Measurements from ENCODE around the gene CRY1. TPM values are rescaled to one million over a fixed set of nuclear protein-coding genes. Genes with fewer than 3 reads are reported as not detected.
A peak's percentile ranks its signal among the peaks of the same experiment; 100 is the strongest.

The CRY1 gene
- total RNA-seq, 8 experiments from 2014 or later: 7.7 to 30.7 (median 15.6) TPM

DNA sequence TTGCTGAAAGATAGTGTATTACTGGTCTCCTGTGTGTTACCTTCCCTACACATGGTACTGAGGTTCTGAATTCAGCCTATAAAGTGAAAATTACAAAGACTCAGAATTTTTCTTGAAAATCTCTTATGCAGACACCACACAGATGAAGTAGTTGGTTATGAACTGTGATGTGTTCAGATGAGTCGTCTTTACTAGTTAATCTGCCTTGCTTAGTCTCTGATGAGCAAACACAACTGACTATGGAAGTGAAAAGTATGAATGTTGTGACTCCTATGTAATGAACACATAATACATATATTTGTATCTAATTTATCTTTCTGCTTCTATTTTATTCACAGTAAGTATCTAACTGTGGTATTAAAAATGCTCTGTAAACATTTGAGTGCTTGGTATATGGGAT is 111.1 kb downstream of the CRY1 start:
- 38 to 100% (median 71%) methylated on average over 1 of the region's 1 CpG; no CpG with 5 or more reads in 5 of the 10 experiments for WGBS, 10 experiments
- in situ Hi-C loops (cut with MboI; ENCODE audit: low pct_unique_long_range_greater_than_20kb in 2 of 9, low sequenced_read_pairs in 9 of 9, unreplicated experiment in 9 of 9): no loop called here
- Histone ChIP-seq H3K4me3 (no peak overlapping the region), H3K27ac (no peak overlapping the region), H3K4me1 (replicated peaks in 1 of 2) (peaks cover 0 to 5% of the 10 kb centered on the region in 2 donors)
- ATAC-seq (replicated peaks in 6 of 8): no peak

- Histone ChIP-seq H3K4me3 (no peak overlapping the region), H3K27ac (no peak overlapping the region), H3K4me1 (replicated peaks in 1 of 2) (peaks cover 0 to 5% of the 10 kb centered on the region in 2 donors)
- no peak for ATAC-seq (replicated peaks in 6 of 8)
- WGBS, 10 experiments: 67 to 100% (median 94%) methylated on average over 1 to 3 of the region's 3 CpGs; no CpG with 5 or more reads in 5 of the 10 experiments
- in situ Hi-C loops (cut with MboI; ENCODE audit: low pct_unique_long_range_greater_than_20kb in 2 of 9, low sequenced_read_pairs in 9 of 9, unreplicated experiment in 9 of 9): no loop called here
Observed at GRCh38 chr12:106981788-106982187, 111.6 kb downstream of the CRY1 start.

DNA sequence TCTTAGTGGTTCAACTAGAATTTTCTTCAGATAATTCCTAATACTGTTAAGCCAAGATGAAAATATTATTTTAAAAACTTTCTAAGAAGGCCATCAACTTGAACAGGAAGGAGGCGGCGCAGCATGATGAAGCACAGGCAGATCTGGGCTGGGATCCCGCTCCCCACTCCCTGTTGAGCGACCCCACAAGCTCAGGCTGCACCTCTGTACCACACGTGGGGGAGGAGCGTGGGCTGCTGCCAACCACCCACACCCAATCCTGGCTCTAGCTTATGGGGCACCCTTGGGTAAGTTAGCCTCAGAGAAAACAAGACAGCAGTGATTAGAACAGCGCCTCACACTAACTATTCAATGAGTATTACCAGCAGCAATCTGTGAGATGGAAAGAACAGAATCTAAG is 112.4 kb downstream of the CRY1 start:
- H3K4me3 ChIP-seq: no peak overlapping the region
- peaks cover 0 to 3% of the 10 kb centered on the region in 2 donors for H3K4me1 ChIP-seq (replicated peaks in 1 of 2)
- in situ Hi-C loops (cut with MboI; ENCODE audit: low pct_unique_long_range_greater_than_20kb in 2 of 9, low sequenced_read_pairs in 9 of 9, unreplicated experiment in 9 of 9): no loop called here
- no peak overlapping the region for H3K27ac ChIP-seq
- ATAC-seq (replicated peaks in 6 of 8): peak in 1 of 8 experiments; percentile 20
- 86 to 100% (median 93%) methylated on average over 1 to 4 of the region's 7 CpGs; no CpG with 5 or more reads in 3 of the 10 experiments for WGBS, 10 experiments

DNA sequence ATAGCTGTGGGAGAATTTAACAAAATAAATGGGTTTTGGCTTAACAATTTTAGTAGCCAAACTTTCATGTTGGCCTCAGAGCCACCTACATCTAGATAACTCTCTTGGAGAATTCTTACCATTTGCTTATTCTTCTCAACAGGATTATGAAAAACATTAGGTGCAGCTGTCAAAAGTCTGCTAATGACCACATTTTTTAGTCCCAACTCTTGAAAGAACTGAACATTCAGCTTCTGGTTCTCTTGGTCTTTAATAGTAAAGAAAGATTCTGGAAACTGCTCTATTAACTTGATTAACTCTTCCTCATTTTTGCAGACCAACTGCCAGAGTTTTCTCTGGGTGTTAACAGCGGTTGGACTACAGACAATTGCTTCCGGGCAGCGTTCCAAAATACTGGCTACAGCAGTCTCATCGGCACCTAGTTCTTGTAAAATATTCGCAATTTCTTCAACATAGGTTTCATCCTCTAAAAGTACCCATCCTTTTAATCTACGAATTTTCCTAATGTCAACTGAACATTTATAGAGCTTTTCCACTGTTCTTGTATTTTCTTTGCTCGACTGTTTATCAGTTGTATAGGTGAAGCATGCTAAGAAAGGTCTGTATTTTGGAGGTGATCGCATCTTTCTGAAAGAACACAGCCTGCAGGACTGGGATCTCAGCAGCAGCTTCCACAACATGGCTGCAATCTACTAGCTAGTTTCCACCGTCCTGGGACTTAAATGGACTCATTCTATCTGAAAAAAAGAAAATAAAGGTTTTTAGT is 115.1 kb downstream of the CRY1 start:
- peak in 2 of 8 experiments; percentile 7 to 16 for ATAC-seq (replicated peaks in 6 of 8)
- in situ Hi-C loops (cut with MboI; ENCODE audit: low pct_unique_long_range_greater_than_20kb in 2 of 9, low sequenced_read_pairs in 9 of 9, unreplicated experiment in 9 of 9): no loop called here

DNA sequence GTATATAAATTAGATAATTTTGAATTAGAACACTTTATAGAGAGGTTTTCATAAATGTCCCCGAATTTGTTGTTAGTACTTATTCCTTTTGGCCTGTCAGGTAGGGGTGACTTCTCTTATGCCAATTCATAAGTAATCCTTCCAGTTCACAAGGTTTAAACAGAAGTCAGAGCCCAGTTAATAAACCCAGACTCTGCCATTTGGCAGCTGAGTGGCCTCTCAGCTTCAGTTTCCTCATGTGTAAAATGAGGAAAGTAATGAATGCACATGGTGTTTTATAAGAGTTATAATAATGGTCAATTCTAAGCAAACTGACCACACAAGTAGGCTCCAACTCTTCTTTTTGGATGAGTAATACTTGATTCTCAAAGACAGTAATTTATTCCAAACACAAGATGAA is 116.7 kb downstream of the CRY1 start:
- Histone ChIP-seq H3K27ac (no peak overlapping the region), H3K4me3 (no peak overlapping the region), H3K4me1 (replicated peaks in 1 of 2) (no peaks in the 10 kb centered on the region)
- WGBS, 10 experiments: 60 to 100% (median 94%) methylated on average over 1 of the region's 1 CpG; no CpG with 5 or more reads in 2 of the 10 experiments
- in situ Hi-C loops (cut with MboI; ENCODE audit: low pct_unique_long_range_greater_than_20kb in 2 of 9, low sequenced_read_pairs in 9 of 9, unreplicated experiment in 9 of 9): no loop called here
- no peak for ATAC-seq (replicated peaks in 6 of 8)

More for the DNA sequence above, 115.1 kb downstream of the CRY1 start:
- Histone ChIP-seq H3K4me1 (replicated peaks in 1 of 2) (no peaks in the 10 kb centered on the region), H3K27ac (no peak overlapping the region), H3K4me3 (no peak overlapping the region)
- WGBS, 10 experiments: 23 to 100% (median 91%) methylated on average over 1 to 9 of the region's 9 CpGs

- Histone ChIP-seq H3K27ac (no peak overlapping the region), H3K4me1 (replicated peaks in 1 of 2) (no peaks in the 10 kb centered on the region), H3K4me3 (no peak overlapping the region)
- WGBS, 10 experiments: 68 to 100% (median 100%) methylated on average over 1 to 3 of the region's 3 CpGs; no CpG with 5 or more reads in 3 of the 10 experiments
- in situ Hi-C loops (cut with MboI; ENCODE audit: low pct_unique_long_range_greater_than_20kb in 2 of 9, low sequenced_read_pairs in 9 of 9, unreplicated experiment in 9 of 9): no loop called here
- peak in 3 of 8 experiments; percentile 34 to 73 (median 52) for ATAC-seq (replicated peaks in 6 of 8)
Observed at GRCh38 chr12:106975993-106976658, 117.2 kb downstream of the CRY1 start.

DNA sequence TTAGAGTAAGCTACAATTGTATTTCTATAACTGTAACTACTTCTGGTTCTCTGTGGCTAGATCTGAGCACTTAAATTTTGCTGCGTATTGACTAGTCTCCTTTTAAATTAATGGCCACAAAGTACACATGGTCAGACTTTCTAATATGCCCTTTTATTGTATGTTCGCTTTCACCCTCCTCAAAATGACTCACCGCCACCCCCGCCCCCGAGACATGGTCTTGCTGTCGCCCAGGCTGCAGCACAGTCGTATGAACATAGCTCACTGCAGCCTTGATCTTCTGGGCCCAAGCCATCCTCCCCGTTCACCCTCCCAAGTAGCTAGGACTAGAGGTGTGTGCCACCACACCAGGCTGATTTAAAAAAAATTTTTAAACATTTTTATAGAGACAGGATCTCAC is 118.3 kb downstream of the CRY1 start:
- Histone ChIP-seq H3K4me1 (replicated peaks in 1 of 2) (no peaks in the 10 kb centered on the region), H3K4me3 (no peak overlapping the region), H3K27ac (no peak overlapping the region)
- ATAC-seq (replicated peaks in 6 of 8): peak in 2 of 8 experiments; percentile 49 to 50
- 88 to 100% (median 98%) methylated on average over 1 to 7 of the region's 8 CpGs; no CpG with 5 or more reads in 3 of the 10 experiments for WGBS, 10 experiments
- in situ Hi-C loops (cut with MboI; ENCODE audit: low pct_unique_long_range_greater_than_20kb in 2 of 9, low sequenced_read_pairs in 9 of 9, unreplicated experiment in 9 of 9): no loop called here

GRCh38 chr12:106974511-106974910 is 118.8 kb downstream of the CRY1 start:
- no peaks in the 10 kb centered on the region for H3K4me1 ChIP-seq (replicated peaks in 1 of 2)
- no peak overlapping the region for H3K4me3 ChIP-seq
- in situ Hi-C loops (cut with MboI; ENCODE audit: low pct_unique_long_range_greater_than_20kb in 2 of 9, low sequenced_read_pairs in 9 of 9, unreplicated experiment in 9 of 9): no loop called here
- ATAC-seq (replicated peaks in 6 of 8): peak in 2 of 8 experiments; percentile 33 to 63
- WGBS, 10 experiments: 64 to 100% (median 86%) methylated on average over 2 to 3 of the region's 3 CpGs; no CpG with 5 or more reads in 2 of the 10 experiments
- no peak overlapping the region for H3K27ac ChIP-seq

- H3K27ac ChIP-seq: no peak overlapping the region
Observed at GRCh38 chr12:106973545-106973944, 119.8 kb downstream of the CRY1 start.

DNA sequence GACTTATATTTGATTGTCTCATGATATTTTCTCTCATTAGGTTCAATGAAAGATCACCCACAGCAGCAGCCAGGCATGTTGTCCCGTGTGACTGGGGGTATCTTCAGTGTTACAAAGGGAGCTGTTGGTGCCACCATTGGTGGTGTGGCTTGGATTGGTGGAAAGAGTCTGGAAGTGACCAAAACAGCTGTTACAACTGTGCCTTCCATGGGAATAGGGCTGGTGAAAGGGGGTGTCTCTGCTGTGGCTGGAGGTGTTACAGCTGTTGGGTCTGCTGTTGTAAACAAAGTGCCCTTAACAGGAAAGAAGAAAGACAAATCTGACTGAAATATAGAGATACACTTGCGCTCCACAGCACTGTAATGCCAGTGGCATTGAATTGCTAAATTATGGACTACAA is 122.3 kb downstream of the CRY1 start:
- H3K27ac ChIP-seq: no peak overlapping the region
- no peaks in the 10 kb centered on the region for H3K4me1 ChIP-seq (replicated peaks in 1 of 2)
- no peak overlapping the region for H3K4me3 ChIP-seq
- 90 to 100% (median 98%) methylated on average over 1 to 2 of the region's 2 CpGs; no CpG with 5 or more reads in 2 of the 10 experiments for WGBS, 10 experiments
- in situ Hi-C loops (cut with MboI; ENCODE audit: low pct_unique_long_range_greater_than_20kb in 2 of 9, low sequenced_read_pairs in 9 of 9, unreplicated experiment in 9 of 9): no loop called here
- no peak for ATAC-seq (replicated peaks in 6 of 8)

More at GRCh38 chr12:106973545-106973944, 119.8 kb downstream of the CRY1 start:
- no peak for ATAC-seq (replicated peaks in 6 of 8)
- no peaks in the 10 kb centered on the region for H3K4me1 ChIP-seq (replicated peaks in 1 of 2)
- in situ Hi-C loops (cut with MboI; ENCODE audit: low pct_unique_long_range_greater_than_20kb in 2 of 9, low sequenced_read_pairs in 9 of 9, unreplicated experiment in 9 of 9): no loop called here
- H3K4me3 ChIP-seq: no peak overlapping the region

DNA sequence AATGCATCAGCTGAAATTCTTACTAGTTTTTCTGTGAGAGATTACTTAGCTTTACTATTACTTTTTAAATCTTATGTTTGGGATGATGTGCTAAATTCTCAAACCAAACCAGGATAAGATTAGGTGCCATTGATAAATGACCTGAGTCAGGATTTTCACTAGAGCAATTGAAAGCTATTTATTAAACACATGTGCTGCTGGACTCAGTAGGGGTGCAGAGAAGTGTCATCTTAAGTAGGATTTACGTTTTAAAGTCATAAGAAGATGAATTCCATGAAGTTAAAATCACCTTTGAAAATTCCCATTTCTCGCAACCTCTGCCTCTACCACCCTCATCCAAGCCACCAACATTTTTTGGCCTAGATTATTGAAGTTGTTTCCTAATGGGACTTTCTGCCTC is 128.8 kb downstream of the CRY1 start:
- no peak overlapping the region for H3K27ac ChIP-seq
- WGBS, 10 experiments: 33 to 100% (median 83%) methylated on average over 1 to 2 of the region's 2 CpGs; no CpG with 5 or more reads in 1 of the 10 experiments
- ATAC-seq (replicated peaks in 6 of 8): no peak
- in situ Hi-C loops (cut with MboI; ENCODE audit: low pct_unique_long_range_greater_than_20kb in 2 of 9, low sequenced_read_pairs in 9 of 9, unreplicated experiment in 9 of 9): no loop called here
- H3K4me1 ChIP-seq (replicated peaks in 1 of 2): no peaks in the 10 kb centered on the region
- no peak overlapping the region for H3K4me3 ChIP-seq

GRCh38 chr12:106962286-106962685 is 131.1 kb downstream of the CRY1 start:
- WGBS, 10 experiments: 0 to 100% (median 93%) methylated on average over 1 to 3 of the region's 3 CpGs; no CpG with 5 or more reads in 1 of the 10 experiments
- ATAC-seq (replicated peaks in 6 of 8): peak in 1 of 8 experiments; percentile 85
- H3K4me1 ChIP-seq (replicated peaks in 1 of 2): no peaks in the 10 kb centered on the region
- no peak overlapping the region for H3K27ac ChIP-seq
- in situ Hi-C loops (cut with MboI; ENCODE audit: low pct_unique_long_range_greater_than_20kb in 2 of 9, low sequenced_read_pairs in 9 of 9, unreplicated experiment in 9 of 9): no loop called here
- H3K4me3 ChIP-seq: no peak overlapping the region

DNA sequence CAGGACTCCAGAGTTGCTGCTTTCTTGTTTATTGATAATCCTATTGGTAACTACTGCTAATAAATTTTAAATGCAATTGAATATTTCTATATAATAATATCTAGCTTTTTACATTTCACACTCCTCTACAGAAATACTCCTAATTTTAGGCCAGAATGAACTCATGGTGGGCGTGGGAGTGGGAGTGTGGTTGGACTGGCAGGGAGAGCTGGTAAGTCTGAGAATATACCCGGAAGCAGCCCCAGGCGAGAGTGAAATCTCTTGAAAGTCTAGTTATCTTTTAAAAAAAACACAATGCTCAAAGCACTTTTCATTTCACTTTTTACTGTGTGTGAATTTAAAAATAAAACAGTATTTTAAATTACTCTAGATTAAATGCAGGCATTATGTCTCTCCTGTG is 132.9 kb downstream of the CRY1 start:
- 34 to 100% (median 100%) methylated on average over 1 to 3 of the region's 3 CpGs; no CpG with 5 or more reads in 2 of the 10 experiments for WGBS, 10 experiments
- Histone ChIP-seq H3K4me3 (no peak overlapping the region), H3K27ac (no peak overlapping the region), H3K4me1 (replicated peaks in 1 of 2) (no peaks in the 10 kb centered on the region)
- ATAC-seq (replicated peaks in 6 of 8): no peak
- in situ Hi-C loops (cut with MboI; ENCODE audit: low pct_unique_long_range_greater_than_20kb in 2 of 9, low sequenced_read_pairs in 9 of 9, unreplicated experiment in 9 of 9): no loop called here
